Hepatic stellate cell (primary cell): Measurements from ENCODE around the gene CCDC148.
"Not testable (repeated sequence)": the region's sequence is repeated elsewhere in the genome, so short reads cannot be mapped to it uniquely, and the experiment has no call there.

Source experiments
- DNase-seq: peaks from one replicate; pipeline ENCODE4 v3.0.0; 2011; ENCODE audit warnings: low spot score

CCDC148 gene

GRCh38 chr2:158357122-158357521 is 99.4 kb downstream of the CCDC148 start:
- no peak for DNase-seq

- not testable (repeated sequence) for DNase-seq
Measured at GRCh38 chr2:158351466-158351816, 105.1 kb downstream of the CCDC148 start.

GRCh38 chr2:158350751-158351465 is 105.6 kb downstream of the CCDC148 start:
- DNase-seq: not testable (repeated sequence)

GRCh38 chr2:158346032-158346431 is 110.5 kb downstream of the CCDC148 start:
- DNase-seq: no peak

- DNase-seq: no peak
Measured at GRCh38 chr2:158339513-158339912, 117.0 kb downstream of the CCDC148 start.

GRCh38 chr2:158337018-158337417 is 119.5 kb downstream of the CCDC148 start:
- no peak for DNase-seq

- DNase-seq: not testable (repeated sequence)
Measured at GRCh38 chr2:158331799-158332198, 124.8 kb downstream of the CCDC148 start.

- DNase-seq: no peak
Measured at GRCh38 chr2:158325782-158326340, 130.7 kb downstream of the CCDC148 start.

- peak; percentile 4 for DNase-seq
Measured at GRCh38 chr2:158325031-158325781, 131.3 kb downstream of the CCDC148 start.

GRCh38 chr2:158323381-158323780 is 133.2 kb downstream of the CCDC148 start:
- DNase-seq: no peak

- no peak for DNase-seq
Measured at GRCh38 chr2:158321264-158321663, 135.3 kb downstream of the CCDC148 start.

- no peak for DNase-seq
Measured at GRCh38 chr2:158319269-158319668, 137.3 kb downstream of the CCDC148 start.

- no peak for DNase-seq
Measured at GRCh38 chr2:158317642-158318041, 138.9 kb downstream of the CCDC148 start.

GRCh38 chr2:158315803-158316414 is 140.6 kb downstream of the CCDC148 start:
- no peak for DNase-seq

GRCh38 chr2:158315000-158315399 is 141.6 kb downstream of the CCDC148 start:
- no peak for DNase-seq

GRCh38 chr2:158313734-158314133 is 142.8 kb downstream of the CCDC148 start:
- DNase-seq: no peak

- no peak for DNase-seq
Measured at GRCh38 chr2:158312981-158313380, 143.6 kb downstream of the CCDC148 start.

GRCh38 chr2:158310407-158310806 is 146.1 kb downstream of the CCDC148 start:
- not testable (repeated sequence) for DNase-seq

- no peak for DNase-seq
Measured at GRCh38 chr2:158305501-158305900, 151.1 kb downstream of the CCDC148 start.

GRCh38 chr2:158300394-158300793 is 156.2 kb downstream of the CCDC148 start:
- DNase-seq: no peak

- no peak for DNase-seq
Measured at GRCh38 chr2:158297606-158298005, 158.9 kb downstream of the CCDC148 start.

- no peak for DNase-seq
Measured at GRCh38 chr2:158297120-158297519, 159.4 kb downstream of the CCDC148 start.

- no peak for DNase-seq
Measured at GRCh38 chr2:158293722-158294121, 162.8 kb downstream of the CCDC148 start.
